GM20000 (cell line): ENCODE measurements around the gene SYNE1.
"Not testable (repeated sequence)": the region's sequence is repeated elsewhere in the genome, so short reads cannot be mapped to it uniquely, and the experiment has no call there.

Source experiments
- DNase-seq: peaks from one replicate; pipeline ENCODE4 v3.0.0; 2012; ENCODE audit warnings: low spot score
- CTCF ChIP-seq: IDR thresholded peaks from 2 replicates; pipeline ENCODE4 v1.5.1; 2012; ENCODE audit warnings: mild to moderate bottlenecking, control low read depth; ENCODE audit errors: extremely low read depth, missing control alignments

SYNE1 gene

GRCh38 chr6:152566103-152566875, 70.9 kb downstream of the SYNE1 start:
- DNase-seq = no peak
- no peak for TF ChIP-seq CTCF

GRCh38 chr6:152563177-152563576, 74.0 kb downstream of the SYNE1 start:
- no peak for DNase-seq

GRCh38 chr6:152558798-152559197, 78.4 kb downstream of the SYNE1 start:
- not testable (repeated sequence) for DNase-seq

More at GRCh38 chr6:152563177-152563576, 74.0 kb downstream of the SYNE1 start:
- TF ChIP-seq CTCF = no peak

- no peak for TF ChIP-seq CTCF
These were observed 79.7 kb downstream of the SYNE1 start for GRCh38 chr6:152557502-152557901.

GRCh38 chr6:152554851-152555250, 82.3 kb downstream of the SYNE1 start:
- DNase-seq = no peak
- TF ChIP-seq CTCF = no peak

More at GRCh38 chr6:152557502-152557901, 79.7 kb downstream of the SYNE1 start:
- DNase-seq = no peak

GRCh38 chr6:152552616-152553209, 84.4 kb downstream of the SYNE1 start:
- peak; percentile 45 for DNase-seq
- peak; percentile 64 for TF ChIP-seq CTCF

- no peak for DNase-seq
- no peak for TF ChIP-seq CTCF
These were observed 93.6 kb downstream of the SYNE1 start for GRCh38 chr6:152543519-152543918.
